ENCODE measurements around the gene CAPN8.
A peak's percentile ranks its signal among the peaks of the same experiment; 100 is the strongest.

The CAPN8 gene

DNA sequence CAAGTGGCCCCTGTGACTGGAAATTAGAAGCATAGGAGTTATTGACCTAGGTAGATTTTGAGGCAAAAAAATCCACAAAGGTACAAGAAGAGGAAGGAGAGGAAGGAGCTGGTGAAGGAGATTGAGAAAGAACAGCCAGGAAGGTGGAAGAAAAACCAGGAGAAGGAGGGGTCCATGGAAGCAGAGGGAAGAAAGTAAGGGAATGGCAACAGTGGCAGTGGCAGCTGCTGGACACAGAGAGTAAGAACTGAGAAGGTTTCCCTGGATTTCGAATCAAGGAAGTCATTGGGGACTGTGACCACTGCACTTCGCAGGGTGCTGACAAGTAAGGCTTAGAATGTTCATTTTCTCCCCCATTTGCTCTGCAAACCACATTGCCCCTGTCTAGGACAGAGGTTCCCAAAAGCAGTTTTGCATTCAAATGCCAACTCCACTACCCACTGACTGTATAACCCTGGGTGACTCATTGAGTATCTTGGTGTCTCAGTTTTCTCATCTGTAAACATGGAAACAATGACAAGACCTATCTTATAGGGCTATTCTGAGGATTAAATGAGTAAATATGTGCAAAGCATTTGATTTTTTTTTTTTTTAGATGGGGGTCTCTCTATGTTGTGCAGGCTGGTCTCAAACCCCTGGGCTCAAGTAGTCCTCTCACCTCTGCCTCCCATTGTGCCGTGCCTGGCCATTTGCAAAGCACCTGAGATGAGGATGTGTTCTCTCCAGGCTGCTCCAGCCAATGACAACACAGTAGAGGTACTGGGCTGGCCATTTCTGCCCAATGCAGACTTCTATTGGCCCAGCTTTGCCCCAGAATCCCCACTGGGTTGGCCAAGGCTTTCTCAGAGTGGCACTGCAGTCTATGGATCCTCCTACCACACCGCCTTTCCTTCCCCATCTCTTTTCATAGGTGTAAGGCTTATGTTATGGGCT is 37.5 kb upstream of the CAPN8 start:
- DNase-seq (ENCODE audit: low read depth in 2 of 2), result no peak

- peak in 1 of 2 donors; percentile 24 for DNase-seq (ENCODE audit: low read depth in 2 of 2)
Observed at GRCh38 chr1:223700942-223701637, 35.6 kb upstream of the CAPN8 start.

DNA sequence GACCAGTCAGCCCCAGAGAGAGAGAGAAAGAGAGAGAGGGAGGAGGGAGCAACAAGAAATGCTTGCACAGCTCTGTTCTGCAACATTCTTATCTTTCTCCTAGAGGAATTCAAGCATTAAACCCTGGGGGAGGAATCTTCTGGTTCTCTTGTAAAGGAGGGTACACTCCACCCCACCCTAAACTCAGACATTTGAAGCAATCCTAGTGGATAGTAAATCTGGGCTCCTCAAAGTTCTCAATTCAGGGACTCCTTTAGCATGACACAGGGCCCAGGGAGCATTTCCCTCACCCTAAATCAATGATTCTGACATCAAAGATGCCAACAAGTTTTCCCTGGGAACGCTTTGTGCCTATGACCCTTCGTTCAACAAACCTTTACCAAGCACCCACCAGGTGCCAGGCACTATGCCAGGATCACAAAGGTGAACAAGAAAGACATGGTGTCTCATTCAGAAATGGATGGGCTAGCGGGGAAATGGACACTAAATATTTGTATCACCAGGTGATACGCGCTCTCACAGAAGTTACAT is 35.0 kb upstream of the CAPN8 start:
- no peak for DNase-seq (ENCODE audit: low read depth in 2 of 2)

DNA sequence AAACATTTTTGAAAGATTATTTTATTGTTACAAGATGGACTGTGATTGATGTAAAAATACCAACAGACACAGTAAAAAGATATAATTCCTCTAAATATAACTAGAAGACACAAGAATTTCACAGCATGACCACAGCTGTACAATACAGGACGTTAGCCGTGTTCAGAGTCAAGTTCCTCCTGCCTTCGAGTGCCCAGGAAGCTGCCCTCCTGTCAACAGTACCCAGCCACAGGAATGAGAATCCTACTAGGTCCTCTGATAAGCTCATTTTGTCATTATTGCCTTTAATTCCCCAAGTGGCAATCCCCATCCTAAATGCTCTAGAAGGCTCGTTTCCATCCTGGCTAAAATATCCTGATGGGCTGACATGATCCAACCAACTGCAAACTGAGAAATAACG is 30.4 kb upstream of the CAPN8 start:
- DNase-seq (ENCODE audit: low read depth in 2 of 2), result no peak

DNA sequence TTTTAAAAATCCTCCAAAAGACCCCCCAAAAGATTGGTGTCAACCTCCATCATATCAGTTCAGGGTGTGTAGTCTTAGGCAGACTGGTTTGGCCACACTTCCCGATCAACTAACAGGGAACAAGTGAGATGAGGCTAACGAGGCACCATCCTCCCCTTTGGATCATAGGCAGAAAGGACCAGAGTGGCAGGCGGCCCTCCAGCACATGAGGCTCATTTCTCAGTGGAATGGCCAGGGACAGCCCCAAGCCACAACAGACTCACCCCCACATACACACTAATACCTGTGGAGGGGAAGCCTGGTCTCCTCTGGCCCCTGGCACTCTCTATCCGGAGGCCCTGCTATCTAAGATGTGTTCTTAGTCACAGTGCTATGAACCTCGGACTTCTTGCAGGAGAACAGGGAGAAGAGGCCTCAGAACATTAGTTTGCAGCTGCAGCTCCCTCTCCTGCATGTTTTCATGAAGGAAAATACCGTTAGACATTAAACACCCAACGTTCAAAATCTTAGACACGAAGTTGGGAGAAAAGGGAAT is 29.6 kb upstream of the CAPN8 start:
- no peak for DNase-seq (ENCODE audit: low read depth in 2 of 2)

DNA sequence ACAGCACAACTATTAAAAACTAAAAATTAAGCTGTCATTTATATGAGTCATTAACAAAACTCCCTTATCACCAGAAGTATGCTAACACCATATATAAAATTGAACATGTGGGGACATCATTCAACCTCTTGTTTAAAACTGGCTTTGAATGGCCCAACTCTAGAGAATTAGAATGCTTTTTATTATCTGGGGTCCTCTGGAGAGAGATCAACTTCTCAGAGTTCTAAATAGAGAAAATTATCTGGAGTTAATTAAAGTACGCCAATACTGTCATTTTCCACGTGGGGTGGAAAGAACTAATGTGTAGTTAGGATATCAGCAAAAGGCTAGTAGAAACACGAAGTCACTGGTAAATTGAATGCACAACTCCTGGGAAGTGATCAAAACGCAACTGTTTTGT is 25.6 kb upstream of the CAPN8 start:
- DNase-seq (ENCODE audit: low read depth in 2 of 2), result no peak

DNA sequence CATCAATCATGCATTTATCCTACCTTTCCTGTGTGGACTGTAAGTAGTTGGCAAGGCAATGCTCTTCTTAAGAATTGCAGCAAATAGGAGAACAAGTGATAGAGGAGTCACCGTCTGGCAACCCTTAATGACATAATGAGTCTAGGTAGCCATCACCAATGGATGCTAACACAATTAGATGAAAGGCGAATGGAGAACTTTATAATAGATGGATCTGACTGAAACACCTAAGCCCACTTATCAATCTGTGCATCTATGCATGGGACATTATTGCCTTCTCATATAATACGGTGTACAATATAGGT is 18.9 kb upstream of the CAPN8 start:
- DNase-seq (ENCODE audit: low read depth in 2 of 2), result no peak

GRCh38 chr1:223683586-223684487 is 18.3 kb upstream of the CAPN8 start:
- peak in 1 of 2 donors; percentile 36 for DNase-seq (ENCODE audit: low read depth in 2 of 2)

DNA sequence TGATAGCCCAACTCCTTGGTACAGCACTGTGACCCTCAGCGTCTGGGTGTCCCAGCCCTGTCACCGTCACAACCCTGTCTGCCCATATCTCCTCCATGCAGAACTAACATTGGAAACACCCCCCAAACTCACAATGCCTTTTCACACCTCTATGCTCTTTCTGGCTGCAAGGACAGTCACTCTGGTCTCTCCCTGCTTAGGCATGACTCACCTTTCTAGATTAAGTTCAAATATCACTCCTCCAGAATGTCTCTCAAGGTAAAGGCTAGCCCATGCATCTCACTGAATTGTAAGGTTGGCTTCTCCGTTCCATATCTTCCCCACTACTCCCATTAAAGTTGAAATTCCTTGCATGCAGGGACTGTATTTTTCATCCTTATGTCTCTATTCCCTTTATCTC is 17.0 kb upstream of the CAPN8 start:
- DNase-seq (ENCODE audit: low read depth in 2 of 2), result no peak

GRCh38 chr1:223680188-223680587 is 14.7 kb upstream of the CAPN8 start:
- DNase-seq (ENCODE audit: low read depth in 2 of 2), result no peak

- no peak for DNase-seq (ENCODE audit: low read depth in 2 of 2)
Observed at GRCh38 chr1:223678841-223679240, 13.3 kb upstream of the CAPN8 start.

GRCh38 chr1:223674119-223674890 is 8.8 kb upstream of the CAPN8 start:
- no peak for DNase-seq (ENCODE audit: low read depth in 2 of 2)

DNA sequence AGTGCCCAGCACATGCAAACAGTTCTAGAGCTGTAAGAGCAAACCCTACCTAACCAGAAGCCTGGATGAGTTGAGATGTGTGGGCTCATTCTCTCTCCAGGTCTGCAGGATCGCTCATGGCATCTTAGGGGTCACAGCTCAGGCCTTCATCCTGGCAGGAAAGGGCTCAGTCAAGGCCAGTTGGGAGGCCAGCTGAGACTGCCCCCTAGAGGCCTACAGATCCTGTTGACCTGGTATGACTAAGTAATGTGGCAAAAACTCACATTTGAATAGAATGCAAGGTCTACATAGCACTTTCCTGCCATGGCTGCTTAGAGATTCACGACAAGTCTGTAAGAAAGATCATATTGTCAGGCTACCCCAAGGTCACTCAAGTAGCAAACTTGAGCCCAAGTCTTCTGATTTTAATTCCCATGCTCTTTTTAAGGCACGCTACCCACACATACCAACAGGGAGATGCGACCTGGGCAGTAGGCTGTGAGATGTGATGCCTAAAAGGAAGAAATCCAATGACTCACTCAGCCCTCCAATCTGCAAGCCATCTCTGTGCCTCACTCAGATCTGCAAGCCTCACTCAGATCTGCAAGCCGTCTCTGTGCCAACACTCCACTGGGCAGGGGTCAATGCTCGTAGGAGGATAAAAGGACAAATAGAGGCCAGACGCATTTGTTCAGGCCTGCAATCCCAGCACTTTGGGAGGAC is 5.1 kb upstream of the CAPN8 start:
- no peak for DNase-seq (ENCODE audit: low read depth in 2 of 2)

GRCh38 chr1:223669003-223669795 is 3.7 kb upstream of the CAPN8 start:
- no peak for DNase-seq (ENCODE audit: low read depth in 2 of 2)

GRCh38 chr1:223667484-223668182 is 2.1 kb upstream of the CAPN8 start:
- DNase-seq (ENCODE audit: low read depth in 2 of 2), result no peak

- no peak for DNase-seq (ENCODE audit: low read depth in 2 of 2)
Observed at GRCh38 chr1:223664106-223664505, 1.4 kb downstream of the CAPN8 start.

GRCh38 chr1:223662943-223663342 is 2.6 kb downstream of the CAPN8 start:
- no peak for DNase-seq (ENCODE audit: low read depth in 2 of 2)

- DNase-seq (ENCODE audit: low read depth in 2 of 2), result no peak
Observed at GRCh38 chr1:223659711-223660110, 5.8 kb downstream of the CAPN8 start.

GRCh38 chr1:223657978-223658377 is 7.5 kb downstream of the CAPN8 start:
- no peak for DNase-seq (ENCODE audit: low read depth in 2 of 2)

Measured in stimulated activated CD4-positive, alpha-beta T cell treated with anti-CD3 and anti-CD28 coated beads, Interleukin-15, amount 100 ng/mL, for 48 hours (primary cell).